Transverse colon (tissue), 4 donors: ENCODE data around the gene CDK5RAP1.

Source experiments
- CTCF ChIP-seq, 5 experiments: fragments of 200-600 bp in 3 of 5; fragments of 450-650 bp in 2 of 5; sonication (generic) in 3 of 5; IDR thresholded peaks; 1 replicate in 2 of 5; 2 replicates in 3 of 5; pipeline ENCODE4 v1.5.1; 2016 to 2017; ENCODE audit warnings: antibody characterized with exemption in 5 of 5, inconsistent platforms in 3 of 5, mild to moderate bottlenecking in 2 of 5, moderate library complexity in 1 of 5
- POLR2A ChIP-seq: fragments of 450-650 bp; IDR thresholded peaks from one replicate; pipeline ENCODE4 v1.6.1; 2016; ENCODE audit warnings: antibody characterized with exemption, mild to moderate bottlenecking, moderate library complexity
- POLR2AphosphoS5 ChIP-seq, 3 donors: sonication (generic); formaldehyde crosslinking; IDR thresholded peaks; one replicate each; pipeline ENCODE4 v1.6.1; 2016; ENCODE audit warnings: antibody characterized with exemption in 3 of 3

GRCh38 chr20:33313686-33314314 lies 87.5 kb downstream of the CDK5RAP1 start:
- TF ChIP-seq CTCF (IDR thresholded peaks at IDR 0.05) (no peak), POLR2A (no peak), POLR2AphosphoS5 (IDR thresholded peaks at IDR 0.05) (no peak)
